GM06990 (cell line): Measurements from ENCODE around the gene SRGAP1.

Source experiments
- DNase-seq: peaks from one replicate; pipeline ENCODE4 v3.0.0-alpha.2; 2011; ENCODE audit not compliant: insufficient read length; ENCODE audit errors: extremely low read depth
- H3K27me3 ChIP-seq: replicated peaks from 2 replicates; pipeline ENCODE4 v1.6.0; 2011; ENCODE audit warnings: low read length; ENCODE audit not compliant: control insufficient read depth, insufficient read depth
- H3K36me3 ChIP-seq: 2 replicates; pipeline ENCODE4 v1.5.1; 2011; ENCODE audit warnings: low read length; ENCODE audit not compliant: control insufficient read depth, insufficient read depth
- H3K4me3 ChIP-seq: replicated peaks from 2 replicates; pipeline ENCODE4 v1.5.1; 2011; ENCODE audit warnings: low read depth, mild to moderate bottlenecking, control low read depth, low read length
- CTCF ChIP-seq: IDR thresholded peaks from 2 replicates; pipeline ENCODE4 v1.5.1; 2011; ENCODE audit warnings: low read length, control low read depth, mild to moderate bottlenecking, inconsistent platforms; ENCODE audit not compliant: insufficient read depth, poor library complexity, severe bottlenecking

The SRGAP1 gene

GRCh38 chr12:64170024-64170423, 325.5 kb downstream of the SRGAP1 start:
- DNase-seq: no peak
- Histone ChIP-seq H3K36me3 (no peaks in the 10 kb centered on the region), H3K27me3 (no peaks in the 10 kb centered on the region), H3K4me3 (no peak overlapping the region)
- TF ChIP-seq CTCF: no peak

GRCh38 chr12:64170730-64171129, 326.2 kb downstream of the SRGAP1 start:
- no peak for DNase-seq
- Histone ChIP-seq H3K27me3 (no peaks in the 10 kb centered on the region), H3K36me3 (no peaks in the 10 kb centered on the region), H3K4me3 (no peak overlapping the region)
- TF ChIP-seq CTCF: no peak

GRCh38 chr12:64171715-64172114, 327.2 kb downstream of the SRGAP1 start:
- no peak for TF ChIP-seq CTCF
- Histone ChIP-seq H3K27me3 (no peaks in the 10 kb centered on the region), H3K4me3 (no peak overlapping the region), H3K36me3 (no peaks in the 10 kb centered on the region)
- no peak for DNase-seq

- no peak for TF ChIP-seq CTCF
- no peak overlapping the region for H3K4me3 ChIP-seq
- no peak for DNase-seq
Observed at GRCh38 chr12:64172143-64172970, 327.9 kb downstream of the SRGAP1 start.

GRCh38 chr12:64173456-64173855, 329.0 kb downstream of the SRGAP1 start:
- no peak for TF ChIP-seq CTCF
- Histone ChIP-seq H3K4me3 (no peak overlapping the region), H3K27me3 (no peaks in the 10 kb centered on the region), H3K36me3 (no peaks in the 10 kb centered on the region)
- DNase-seq: no peak

More at GRCh38 chr12:64172143-64172970, 327.9 kb downstream of the SRGAP1 start:
- Histone ChIP-seq H3K27me3 (no peaks in the 10 kb centered on the region), H3K36me3 (no peaks in the 10 kb centered on the region)
